HL-60 (cell line): Measurements from ENCODE around the gene NAT9.

Source experiments
- DNase-seq, 2 experiments: peaks; one replicate each; pipeline ENCODE4 v3.0.0-alpha.2; 2010 to 2020; ENCODE audit warnings: low read depth in 1 of 2, low spot score in 1 of 2
- H3K27ac ChIP-seq: fragments of 250-450 bp; sonication (Bioruptor Pico); replicated peaks from 2 replicates; pipeline ENCODE4 v1.5.1; 2020; ENCODE audit warnings: mild to moderate bottlenecking, moderate library complexity
- H3K27me3 ChIP-seq: fragments of 250-450 bp; sonication (Bioruptor Pico); 2 replicates; pipeline ENCODE4 v1.5.1; 2021; ENCODE audit warnings: mild to moderate bottlenecking, moderate library complexity; ENCODE audit not compliant: insufficient read depth, poor library complexity, severe bottlenecking
- H3K4me3 ChIP-seq: replicated peaks from 2 replicates; pipeline ENCODE4 v1.5.1; 2011; ENCODE audit warnings: mild to moderate bottlenecking, control low read depth, low read length; ENCODE audit not compliant: insufficient read depth
- CTCF ChIP-seq: IDR thresholded peaks from one replicate; pipeline ENCODE4 v1.5.1; 2011; ENCODE audit warnings: low read length, control low read depth, inconsistent platforms; ENCODE audit not compliant: insufficient read depth
- GABPA ChIP-seq: IDR thresholded peaks from 2 replicates; pipeline ENCODE4 v1.6.1; 2012; ENCODE audit warnings: low read depth
- POLR2AphosphoS5 ChIP-seq: IDR thresholded peaks from 2 replicates; pipeline ENCODE4 v1.6.1; 2012; ENCODE audit warnings: low read depth
- REST ChIP-seq: IDR thresholded peaks from 2 replicates; pipeline ENCODE4 v1.6.1; 2012; ENCODE audit warnings: low read depth; ENCODE audit not compliant: insufficient replicate concordance
- SPI1 ChIP-seq: IDR thresholded peaks from 2 replicates; pipeline ENCODE4 v1.6.1; 2012; ENCODE audit warnings: low read depth, mild to moderate bottlenecking, borderline replicate concordance

The NAT9 gene

GRCh38 chr17:74757931-74758847 is 18.0 kb downstream of the NAT9 start:
- TF ChIP-seq POLR2AphosphoS5 (no peak), CTCF (no peak), GABPA (no peak), REST (no peak), SPI1 (no peak)
- H3K27ac ChIP-seq, result peak overlapping the region; percentile 52
- H3K27me3 ChIP-seq, result no peaks in the 10 kb centered on the region
- H3K4me3 ChIP-seq, result no peak overlapping the region
- DNase-seq, result no peak

- H3K27ac ChIP-seq, result peak overlapping the region; percentile 52; the same call in 1 of the 2 replicates
- no peaks in the 10 kb centered on the region for H3K27me3 ChIP-seq
- H3K4me3 ChIP-seq, result no peak overlapping the region
- no peak for DNase-seq
- TF ChIP-seq REST, result no peak
- no peak for TF ChIP-seq POLR2AphosphoS5
- no peak for TF ChIP-seq GABPA
- no peak for TF ChIP-seq CTCF
- TF ChIP-seq SPI1, result no peak
Observed at GRCh38 chr17:74757502-74757901, 18.6 kb downstream of the NAT9 start.

GRCh38 chr17:74756891-74757290 is 19.3 kb downstream of the NAT9 start:
- no peak overlapping the region for H3K27ac ChIP-seq

More at GRCh38 chr17:74756891-74757290, 19.3 kb downstream of the NAT9 start:
- Histone ChIP-seq H3K4me3 (no peak overlapping the region), H3K27me3 (no peaks in the 10 kb centered on the region)
- no peak for DNase-seq
- TF ChIP-seq CTCF, result no peak
- TF ChIP-seq SPI1, result no peak
- TF ChIP-seq GABPA, result no peak
- no peak for TF ChIP-seq REST
- TF ChIP-seq POLR2AphosphoS5, result no peak
